A549 (cell line): ENCODE results near the gene HTRA1. TPM values are rescaled to one million over a fixed set of nuclear protein-coding genes. Genes with fewer than 3 reads are reported as not detected.

Source experiments
- ATAC-seq, 2 experiments: fragments of 200-7000 bp in 1 of 2; fragments of >200 bp in 1 of 2; cut with Nextera tagmentation in 1 of 2; cut with Tn5 transposase in 1 of 2; 3 replicates each; pipeline versions ENCODE4 v1.8.0 to v1.9.1; 2018 to 2020; ENCODE audit warnings: mild to moderate bottlenecking in 1 of 2, moderate library complexity in 1 of 2
- CTCF ChIA-PET: fragments of 300-600 bp; sonication (Branson Sonifier 250); formaldehyde crosslinking; extraction: SDS; loops from one replicate; lab custom pipeline; 2021; ENCODE audit warnings: antibody characterized with exemption, inconsistent platforms; lab: Yijun Ruan, JAX
- POLR2A ChIA-PET: fragments of 350-600 bp; formaldehyde crosslinking; extraction: SDS; loops from one replicate; lab custom pipeline; 2021; ENCODE audit warnings: antibody characterized with exemption, inconsistent platforms; lab: Yijun Ruan, JAX
- DNase-seq, 2 experiments: peaks; one replicate each; pipeline versions ENCODE4 v3.0.0 to v3.0.0-alpha.2; 2011 to 2016; ENCODE audit warnings: low read depth in 1 of 2, low spot score in 1 of 2
- FAIRE-seq: peaks from 2 replicates; lab custom pipeline; 2011; peaks lifted over from hg19 to GRCh38; lab: Jason Lieb, UNC
- H3K27ac ChIP-seq, 2 experiments: fragments of >200 bp; sonication (Bioruptor Twin); formaldehyde crosslinking; 3 replicates each; pipeline ENCODE4 v1.5.1; 2016 to 2017
- H3K4me1 ChIP-seq: fragments of >200 bp; sonication (Bioruptor Twin); formaldehyde crosslinking; 3 replicates; pipeline ENCODE4 v1.6.1; 2016
- H3K4me2 ChIP-seq: fragments of >200 bp; sonication (Bioruptor Twin); formaldehyde crosslinking; 3 replicates; pipeline ENCODE4 v1.6.1; 2016
- H3K4me3 ChIP-seq: fragments of >200 bp; sonication (Bioruptor Twin); formaldehyde crosslinking; 3 replicates; pipeline ENCODE4 v1.5.1; 2016
- H3K9me3 ChIP-seq: fragments of >200 bp; sonication (Bioruptor Twin); formaldehyde crosslinking; 3 replicates; pipeline ENCODE4 v1.6.1; 2016
- CBX2 ChIP-seq: fragments of 200-600 bp; sonication (generic); IDR thresholded peaks from 2 replicates; pipeline ENCODE4 v1.6.1; 2016; ENCODE audit warnings: low read depth, mild to moderate bottlenecking, borderline replicate concordance
- CBX8 ChIP-seq: fragments of 200-600 bp; sonication (generic); IDR thresholded peaks from 2 replicates; pipeline ENCODE4 v1.6.1; 2016
- CEBPB ChIP-seq, 2 experiments: fragments of >200 bp in 1 of 2; sonication (Bioruptor Twin) in 1 of 2; formaldehyde crosslinking in 1 of 2; IDR thresholded peaks; 2 replicates each; pipeline ENCODE4 v1.6.1; 2012 to 2016
- EP300 ChIP-seq, 2 experiments: fragments of >200 bp; sonication (Bioruptor Twin); formaldehyde crosslinking; IDR thresholded peaks; 2 replicates in 1 of 2; 3 replicates in 1 of 2; pipeline ENCODE4 v1.6.1; 2016 to 2017
- FOSB ChIP-seq: fragments of 250-450 bp; sonication (Bioruptor Pico); IDR thresholded peaks from 2 replicates; pipeline ENCODE4 v1.5.0; 2020; ENCODE audit warnings: mild to moderate bottlenecking, moderate library complexity
- FOSL2 ChIP-seq, 2 experiments: fragments of 450-650 bp in 1 of 2; fragments of >200 bp in 1 of 2; sonication (Bioruptor Twin) in 1 of 2; formaldehyde crosslinking; IDR thresholded peaks; 2 replicates each; pipeline versions ENCODE4 v1.5.0 to v1.6.1; 2016 to 2020; ENCODE audit warnings: mild to moderate bottlenecking in 1 of 2, moderate library complexity in 1 of 2
- GATA3 ChIP-seq: IDR thresholded peaks from 2 replicates; pipeline ENCODE4 v1.6.1; 2012; ENCODE audit warnings: borderline replicate concordance
- HDAC2 ChIP-seq: fragments of 200-600 bp; sonication (generic); IDR thresholded peaks from 2 replicates; pipeline ENCODE4 v1.6.1; 2016
- HEYL ChIP-seq: fragments of 250-450 bp; sonication (Bioruptor Pico); IDR thresholded peaks from 2 replicates; pipeline ENCODE4 v1.8.0; 2021; ENCODE audit warnings: mild to moderate bottlenecking, moderate library complexity
- HMGXB4 ChIP-seq: fragments of 250-450 bp; sonication (Bioruptor Pico); IDR thresholded peaks from 2 replicates; pipeline ENCODE4 v1.5.0; 2021; ENCODE audit warnings: mild to moderate bottlenecking, moderate library complexity, borderline replicate concordance
- HOXA7 ChIP-seq: fragments of 250-450 bp; sonication (Bioruptor Pico); IDR thresholded peaks from 2 replicates; pipeline ENCODE4 v1.5.0; 2020; ENCODE audit warnings: mild to moderate bottlenecking, moderate library complexity
- HOXB5 ChIP-seq: fragments of 250-450 bp; sonication (Bioruptor Pico); IDR thresholded peaks from 2 replicates; pipeline ENCODE4 v1.5.0; 2020; ENCODE audit warnings: mild to moderate bottlenecking, moderate library complexity
- KDM1A ChIP-seq: fragments of 200-600 bp; sonication (generic); IDR thresholded peaks from 2 replicates; pipeline ENCODE4 v1.6.1; 2016; ENCODE audit warnings: low read depth, mild to moderate bottlenecking
- KDM5A ChIP-seq: fragments of 200-600 bp; sonication (generic); IDR thresholded peaks from 2 replicates; pipeline ENCODE4 v1.6.1; 2016; ENCODE audit warnings: antibody characterized with exemption, mild to moderate bottlenecking
- MAFK ChIP-seq: fragments of 450-650 bp; IDR thresholded peaks from 2 replicates; pipeline ENCODE4 v1.6.1; 2014; ENCODE audit not compliant: partially characterized antibody
- MAX ChIP-seq: IDR thresholded peaks from 2 replicates; pipeline ENCODE4 v1.6.1; 2012
- MAZ ChIP-seq: fragments of 150-350 bp; IDR thresholded peaks from 2 replicates; pipeline ENCODE4 v1.6.1; 2014; ENCODE audit warnings: antibody characterized with exemption, low read depth, low read length, borderline replicate concordance
- MYC ChIP-seq: IDR thresholded peaks from 2 replicates; pipeline ENCODE4 v1.6.1; 2012; ENCODE audit warnings: mild to moderate bottlenecking, inconsistent platforms, low read length, improper control_type of control experiment, borderline replicate concordance
- NFE2L2 ChIP-seq: fragments of 150-350 bp; conservative IDR thresholded peaks from 2 replicates; pipeline ENCODE4 v1.6.1; 2014; ENCODE audit warnings: low read length
- NPAS2 ChIP-seq: fragments of 250-450 bp; sonication (Bioruptor Pico); IDR thresholded peaks from 2 replicates; pipeline ENCODE4 v1.8.0; 2022; ENCODE audit warnings: mild to moderate bottlenecking, moderate library complexity, borderline replicate concordance
- PHF8 ChIP-seq: fragments of 200-600 bp; sonication (generic); IDR thresholded peaks from 2 replicates; pipeline ENCODE4 v1.6.1; 2016; ENCODE audit warnings: low read depth, mild to moderate bottlenecking, antibody characterized with exemption, moderate library complexity, borderline replicate concordance
- POLR2A ChIP-seq: IDR thresholded peaks from 2 replicates; pipeline ENCODE4 v1.6.1; 2012; ENCODE audit warnings: mild to moderate bottlenecking, low read length
- POLR2AphosphoS2 ChIP-seq: conservative IDR thresholded peaks from 2 replicates; pipeline ENCODE4 v1.6.1; 2012; ENCODE audit warnings: low read length, improper control_type of control experiment, inconsistent platforms
- RAD21 ChIP-seq, 2 experiments: fragments of >200 bp in 1 of 2; sonication (Bioruptor Twin) in 1 of 2; formaldehyde crosslinking in 1 of 2; IDR thresholded peaks in 1 of 2; conservative IDR thresholded peaks in 1 of 2; 2 replicates in 1 of 2; 3 replicates in 1 of 2; pipeline ENCODE4 v1.6.1; 2012 to 2018; ENCODE audit warnings: inconsistent platforms in 1 of 2
- RFX5 ChIP-seq: fragments of 450-650 bp; IDR thresholded peaks from 2 replicates; pipeline ENCODE4 v1.7.1; 2014; ENCODE audit warnings: antibody characterized with exemption, mild to moderate bottlenecking, moderate library complexity
- SMC3 ChIP-seq: fragments of >200 bp; sonication (Bioruptor Twin); formaldehyde crosslinking; IDR thresholded peaks from 3 replicates; pipeline ENCODE4 v1.6.1; 2018; ENCODE audit warnings: inconsistent platforms
- SREBF2 ChIP-seq: fragments of 450-650 bp; IDR thresholded peaks from 2 replicates; pipeline ENCODE4 v1.6.1; 2014; ENCODE audit warnings: mild to moderate bottlenecking, moderate library complexity
- TP53 ChIP-seq: fragments of 250-450 bp; sonication (Bioruptor Pico); IDR thresholded peaks from 2 replicates; pipeline ENCODE4 v1.5.0; 2021; ENCODE audit warnings: mild to moderate bottlenecking, moderate library complexity
- ZSCAN20 ChIP-seq: fragments of 250-450 bp; sonication (Bioruptor Pico); IDR thresholded peaks from 2 replicates; pipeline ENCODE4 v1.8.0; 2022; ENCODE audit warnings: mild to moderate bottlenecking, moderate library complexity
- WGBS: methylation state at CpG from one replicate; pipeline ENCODE4 v1.1.6; 2017; ENCODE audit errors: missing lambda C conversion rate; 5-methylcytosine and 5-hydroxymethylcytosine counted together
- polyA plus RNA-seq, 4 experiments: library from polyadenylated mRNA; depleted of rRNA in 3 of 4; stranded (reverse); fragments of >200 nt; fragmentation: RNase III in 1 of 4; extraction: RNeasy Plus Mini Kit Qiagen cat#74134 plus additional on column Dnase treatment in 1 of 4; gene quantifications; 2 replicates in 3 of 4; 3 replicates in 1 of 4; pipeline ENCODE4 v1.2.3, GENCODE V29; 2011 to 2017
- TF ChIP-seq, protein P1 (sequence below): fragments of 200-600 bp; sonication (generic); IDR thresholded peaks from 2 replicates; pipeline ENCODE4 v1.6.1; 2016; ENCODE audit warnings: antibody characterized with exemption, mild to moderate bottlenecking, moderate library complexity
- TF ChIP-seq, protein P2 (sequence below): fragments of 150-350 bp; IDR thresholded peaks from 2 replicates; pipeline ENCODE4 v1.6.1; 2014; ENCODE audit warnings: low read depth, mild to moderate bottlenecking, low read length
- TF ChIP-seq, protein P3 (sequence below): fragments of >200 bp; sonication (Bioruptor Twin); formaldehyde crosslinking; IDR thresholded peaks from 3 replicates; pipeline ENCODE4 v1.5.1; 2016

Gene HTRA1
- polyA plus RNA-seq, 2 of the 4 experiments (the other 2 are of a cell fraction), result 50.7 to 65.6 TPM

DNA sequence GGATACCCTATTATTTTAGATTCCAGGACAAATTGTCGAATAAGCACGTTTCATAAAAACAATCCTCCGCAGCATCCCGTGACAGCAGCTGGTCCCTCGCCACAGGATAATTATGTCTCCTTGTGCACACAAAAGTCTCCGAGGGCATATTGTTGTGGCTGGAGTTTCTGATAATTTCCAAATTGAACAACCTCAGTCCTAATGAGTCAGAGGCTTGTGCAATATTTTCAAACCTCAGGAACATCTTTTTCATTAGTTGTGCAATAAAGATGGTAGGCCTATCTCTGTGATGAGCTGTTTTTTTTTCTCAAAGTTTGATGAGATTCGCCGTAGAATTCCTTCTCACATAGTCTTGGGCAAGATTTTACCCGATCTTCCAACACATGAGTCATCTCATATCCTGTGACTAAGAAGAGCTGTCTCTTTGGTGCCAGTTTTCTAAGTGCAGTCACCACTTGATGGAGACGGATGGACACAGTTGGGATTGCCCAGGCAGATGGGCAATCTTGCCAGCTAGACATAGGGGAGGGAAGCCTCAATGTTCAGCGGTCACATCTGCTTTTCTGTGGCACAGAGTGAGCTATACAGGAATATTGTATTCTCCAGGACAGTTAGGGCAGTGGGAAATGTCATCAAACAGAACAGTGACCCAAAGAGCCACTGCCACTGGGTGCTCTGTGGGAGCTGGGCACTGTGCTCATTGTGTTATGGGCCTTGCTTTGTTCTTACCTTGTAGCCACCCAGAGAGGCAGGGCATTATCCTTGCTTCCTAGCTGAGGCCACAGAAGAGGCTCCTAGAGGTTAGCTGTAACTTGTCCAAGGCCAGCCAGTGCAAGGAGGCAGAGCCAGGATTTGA, 7.8 kb downstream of the HTRA1 start:
- peaks cover 24% of the 10 kb centered on the region for H3K4me1 ChIP-seq
- H3K4me3 ChIP-seq, result no peak overlapping the region
- POLR2A ChIA-PET, result interaction anchor here (0.6 to 1.3 kb wide), 5 partner anchors 10 to 96 kb away, joined by 3 to 8 read pairs (median 3); partner anchors contain the start of gene PLEKHA1
- no peaks in the 10 kb centered on the region for H3K9me3 ChIP-seq
- WGBS, result 3% methylated on average over 11 of the region's 11 CpGs
- peak; percentile 95 to 98 for ATAC-seq
- peak overlapping the region; percentile 64 for H3K4me2 ChIP-seq
- CTCF ChIA-PET, result interaction anchor here (0.8 to 4.1 kb wide), 17 partner anchors 10 to 326 kb away, joined by 3 to 19 read pairs (median 5); no protein-coding TSS in a partner anchor
- peak overlapping the region; percentile 68 to 86 for H3K27ac ChIP-seq
- DNase-seq, result peak; percentile 88 to 89
- FAIRE-seq, result peak; percentile 93
- TF ChIP-seq NFE2L2 (no peak), HDAC2 (no peak), MAZ (no peak), HEYL (CRISPR knock-in tag) (no peak), MAX (peak; percentile 51; the same call in 1 of the 2 replicates), FOSB (no peak), HOXA7 (CRISPR knock-in tag) (no peak), EP300 (IDR thresholded peaks at IDR 0.05) (peak; percentile 82 to 84; a peak in 3 of 5 replicates), ZSCAN20 (CRISPR knock-in tag) (no peak), RFX5 (no peak), KDM1A (no peak), MYC (0 out of 2 replicates have a peak, but pooled peaks have one; percentile 22), CBX2 (no peak), CEBPB (IDR thresholded peaks at IDR 0.05) (peak; percentile 99 to 100), POLR2A (no peak), RAD21 (conservative IDR thresholded peaks at IDR 0.05 in 1 of 2, IDR thresholded peaks at IDR 0.05 in 1 of 2) (peak; percentile 50 to 67), PHF8 (no peak), TP53 (CRISPR knock-in tag) (no peak), HMGXB4 (CRISPR knock-in tag) (no peak), HOXB5 (CRISPR knock-in tag) (no peak), POLR2AphosphoS2 (no peak), SMC3 (peak; percentile 56; the same call in 2 of the 3 replicates), SREBF2 (no peak), MAFK (peak; percentile 72), KDM5A (no peak), FOSL2 (IDR thresholded peaks at IDR 0.05) (peak; percentile 99), FOSL2 (CRISPR knock-in tag; IDR thresholded peaks at IDR 0.05) (peak; percentile 98), NPAS2 (CRISPR knock-in tag) (no peak), CBX8 (no peak), GATA3 (peak; percentile 57; the same call in 1 of the 2 replicates)
- TF ChIP-seq, protein P1, sequence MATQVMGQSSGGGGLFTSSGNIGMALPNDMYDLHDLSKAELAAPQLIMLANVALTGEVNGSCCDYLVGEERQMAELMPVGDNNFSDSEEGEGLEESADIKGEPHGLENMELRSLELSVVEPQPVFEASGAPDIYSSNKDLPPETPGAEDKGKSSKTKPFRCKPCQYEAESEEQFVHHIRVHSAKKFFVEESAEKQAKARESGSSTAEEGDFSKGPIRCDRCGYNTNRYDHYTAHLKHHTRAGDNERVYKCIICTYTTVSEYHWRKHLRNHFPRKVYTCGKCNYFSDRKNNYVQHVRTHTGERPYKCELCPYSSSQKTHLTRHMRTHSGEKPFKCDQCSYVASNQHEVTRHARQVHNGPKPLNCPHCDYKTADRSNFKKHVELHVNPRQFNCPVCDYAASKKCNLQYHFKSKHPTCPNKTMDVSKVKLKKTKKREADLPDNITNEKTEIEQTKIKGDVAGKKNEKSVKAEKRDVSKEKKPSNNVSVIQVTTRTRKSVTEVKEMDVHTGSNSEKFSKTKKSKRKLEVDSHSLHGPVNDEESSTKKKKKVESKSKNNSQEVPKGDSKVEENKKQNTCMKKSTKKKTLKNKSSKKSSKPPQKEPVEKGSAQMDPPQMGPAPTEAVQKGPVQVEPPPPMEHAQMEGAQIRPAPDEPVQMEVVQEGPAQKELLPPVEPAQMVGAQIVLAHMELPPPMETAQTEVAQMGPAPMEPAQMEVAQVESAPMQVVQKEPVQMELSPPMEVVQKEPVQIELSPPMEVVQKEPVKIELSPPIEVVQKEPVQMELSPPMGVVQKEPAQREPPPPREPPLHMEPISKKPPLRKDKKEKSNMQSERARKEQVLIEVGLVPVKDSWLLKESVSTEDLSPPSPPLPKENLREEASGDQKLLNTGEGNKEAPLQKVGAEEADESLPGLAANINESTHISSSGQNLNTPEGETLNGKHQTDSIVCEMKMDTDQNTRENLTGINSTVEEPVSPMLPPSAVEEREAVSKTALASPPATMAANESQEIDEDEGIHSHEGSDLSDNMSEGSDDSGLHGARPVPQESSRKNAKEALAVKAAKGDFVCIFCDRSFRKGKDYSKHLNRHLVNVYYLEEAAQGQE, result no peak
- TF ChIP-seq, protein P2, sequence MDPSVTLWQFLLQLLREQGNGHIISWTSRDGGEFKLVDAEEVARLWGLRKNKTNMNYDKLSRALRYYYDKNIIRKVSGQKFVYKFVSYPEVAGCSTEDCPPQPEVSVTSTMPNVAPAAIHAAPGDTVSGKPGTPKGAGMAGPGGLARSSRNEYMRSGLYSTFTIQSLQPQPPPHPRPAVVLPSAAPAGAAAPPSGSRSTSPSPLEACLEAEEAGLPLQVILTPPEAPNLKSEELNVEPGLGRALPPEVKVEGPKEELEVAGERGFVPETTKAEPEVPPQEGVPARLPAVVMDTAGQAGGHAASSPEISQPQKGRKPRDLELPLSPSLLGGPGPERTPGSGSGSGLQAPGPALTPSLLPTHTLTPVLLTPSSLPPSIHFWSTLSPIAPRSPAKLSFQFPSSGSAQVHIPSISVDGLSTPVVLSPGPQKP, result no peak
- TF ChIP-seq, protein P3, sequence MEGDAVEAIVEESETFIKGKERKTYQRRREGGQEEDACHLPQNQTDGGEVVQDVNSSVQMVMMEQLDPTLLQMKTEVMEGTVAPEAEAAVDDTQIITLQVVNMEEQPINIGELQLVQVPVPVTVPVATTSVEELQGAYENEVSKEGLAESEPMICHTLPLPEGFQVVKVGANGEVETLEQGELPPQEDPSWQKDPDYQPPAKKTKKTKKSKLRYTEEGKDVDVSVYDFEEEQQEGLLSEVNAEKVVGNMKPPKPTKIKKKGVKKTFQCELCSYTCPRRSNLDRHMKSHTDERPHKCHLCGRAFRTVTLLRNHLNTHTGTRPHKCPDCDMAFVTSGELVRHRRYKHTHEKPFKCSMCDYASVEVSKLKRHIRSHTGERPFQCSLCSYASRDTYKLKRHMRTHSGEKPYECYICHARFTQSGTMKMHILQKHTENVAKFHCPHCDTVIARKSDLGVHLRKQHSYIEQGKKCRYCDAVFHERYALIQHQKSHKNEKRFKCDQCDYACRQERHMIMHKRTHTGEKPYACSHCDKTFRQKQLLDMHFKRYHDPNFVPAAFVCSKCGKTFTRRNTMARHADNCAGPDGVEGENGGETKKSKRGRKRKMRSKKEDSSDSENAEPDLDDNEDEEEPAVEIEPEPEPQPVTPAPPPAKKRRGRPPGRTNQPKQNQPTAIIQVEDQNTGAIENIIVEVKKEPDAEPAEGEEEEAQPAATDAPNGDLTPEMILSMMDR, result peak; percentile 29; the same call in 2 of the 3 replicates
